ENCODE measurements around the gene FAM171A2.
"Not testable (repeated sequence)": the region's sequence is repeated elsewhere in the genome, so short reads cannot be mapped to it uniquely, and the experiment has no call there.

FAM171A2 gene

GRCh38 chr17:44338702-44339101, 25.0 kb downstream of the FAM171A2 start:
- Histone ChIP-seq H3K4me3 (ENCODE audit: insufficient read length, low read depth) (no peak overlapping the region), H3K9me3 (ENCODE audit: insufficient read depth, low read length) (no peaks in the 10 kb centered on the region), H3K36me3 (ENCODE audit: insufficient read depth, insufficient read length, low read length) (no peaks in the 10 kb centered on the region), H3K4me1 (ENCODE audit: insufficient read depth, insufficient read length) (peaks cover 4% of the 10 kb centered on the region), H3K27me3 (ENCODE audit: insufficient read depth, insufficient read length) (peaks cover 26% of the 10 kb centered on the region), H3K9ac (ENCODE audit: insufficient read length, low read depth) (no peak overlapping the region)
- no peak for DNase-seq (ENCODE audit: low read depth, low spot score)
- TF ChIP-seq YY1 (IDR thresholded peaks at IDR 0.05; ENCODE audit: insufficient read depth, insufficient read length) (no peak), SUZ12 (IDR thresholded peaks at IDR 0.05; ENCODE audit: extremely low read depth, insufficient read depth, insufficient read length) (no peak), ZNF274 (IDR thresholded peaks at IDR 0.05; ENCODE audit: low read depth, low read length) (no peak)

- Histone ChIP-seq H3K36me3 (ENCODE audit: insufficient read depth, insufficient read length, low read length) (no peaks in the 10 kb centered on the region), H3K4me3 (ENCODE audit: insufficient read length, low read depth) (no peak overlapping the region), H3K4me1 (ENCODE audit: insufficient read depth, insufficient read length) (peaks cover 4% of the 10 kb centered on the region), H3K27me3 (ENCODE audit: insufficient read depth, insufficient read length) (peaks cover 4% of the 10 kb centered on the region), H3K9ac (ENCODE audit: insufficient read length, low read depth) (no peak overlapping the region), H3K9me3 (ENCODE audit: insufficient read depth, low read length) (no peaks in the 10 kb centered on the region)
- TF ChIP-seq ZNF274 (IDR thresholded peaks at IDR 0.05; ENCODE audit: low read depth, low read length), result no peak
- no peak for TF ChIP-seq SUZ12 (IDR thresholded peaks at IDR 0.05; ENCODE audit: extremely low read depth, insufficient read depth, insufficient read length)
- DNase-seq (ENCODE audit: low read depth, low spot score), result no peak
Measured at GRCh38 chr17:44335968-44336367, 27.7 kb downstream of the FAM171A2 start.

GRCh38 chr17:44335564-44335963, 28.1 kb downstream of the FAM171A2 start:
- no peak for DNase-seq (ENCODE audit: low read depth, low spot score)
- Histone ChIP-seq H3K9me3 (ENCODE audit: insufficient read depth, low read length) (no peaks in the 10 kb centered on the region), H3K27me3 (ENCODE audit: insufficient read depth, insufficient read length) (peaks cover 2% of the 10 kb centered on the region), H3K4me3 (ENCODE audit: insufficient read length, low read depth) (no peak overlapping the region), H3K9ac (ENCODE audit: insufficient read length, low read depth) (no peak overlapping the region), H3K4me1 (ENCODE audit: insufficient read depth, insufficient read length) (peaks cover 4% of the 10 kb centered on the region), H3K36me3 (ENCODE audit: insufficient read depth, insufficient read length, low read length) (no peaks in the 10 kb centered on the region)
- no peak for TF ChIP-seq ZNF274 (IDR thresholded peaks at IDR 0.05; ENCODE audit: low read depth, low read length)
- no peak for TF ChIP-seq SUZ12 (IDR thresholded peaks at IDR 0.05; ENCODE audit: extremely low read depth, insufficient read depth, insufficient read length)
- TF ChIP-seq YY1 (IDR thresholded peaks at IDR 0.05; ENCODE audit: insufficient read depth, insufficient read length), result no peak

- TF ChIP-seq SUZ12 (IDR thresholded peaks at IDR 0.05; ENCODE audit: extremely low read depth, insufficient read depth, insufficient read length), result no peak
- TF ChIP-seq YY1 (IDR thresholded peaks at IDR 0.05; ENCODE audit: insufficient read depth, insufficient read length), result no peak
- no peak for TF ChIP-seq ZNF274 (IDR thresholded peaks at IDR 0.05; ENCODE audit: low read depth, low read length)
- H3K9ac ChIP-seq (ENCODE audit: insufficient read length, low read depth), result no peak overlapping the region
- no peaks in the 10 kb centered on the region for H3K27me3 ChIP-seq (ENCODE audit: insufficient read depth, insufficient read length)
- H3K4me3 ChIP-seq (ENCODE audit: insufficient read length, low read depth), result no peak overlapping the region
- H3K36me3 ChIP-seq (ENCODE audit: insufficient read depth, insufficient read length, low read length), result no peaks in the 10 kb centered on the region
- H3K9me3 ChIP-seq (ENCODE audit: insufficient read depth, low read length), result no peaks in the 10 kb centered on the region
- DNase-seq (ENCODE audit: low read depth, low spot score), result no peak
- H3K4me1 ChIP-seq (ENCODE audit: insufficient read depth, insufficient read length), result peaks cover 4% of the 10 kb centered on the region
Measured at GRCh38 chr17:44334727-44335126, 28.9 kb downstream of the FAM171A2 start.

GRCh38 chr17:44334315-44334714, 29.3 kb downstream of the FAM171A2 start:
- Histone ChIP-seq H3K36me3 (ENCODE audit: insufficient read depth, insufficient read length, low read length) (no peaks in the 10 kb centered on the region), H3K4me3 (ENCODE audit: insufficient read length, low read depth) (no peak overlapping the region), H3K9ac (ENCODE audit: insufficient read length, low read depth) (no peak overlapping the region), H3K27me3 (ENCODE audit: insufficient read depth, insufficient read length) (no peaks in the 10 kb centered on the region), H3K4me1 (ENCODE audit: insufficient read depth, insufficient read length) (peaks cover 4% of the 10 kb centered on the region), H3K9me3 (ENCODE audit: insufficient read depth, low read length) (no peaks in the 10 kb centered on the region)
- no peak for TF ChIP-seq ZNF274 (IDR thresholded peaks at IDR 0.05; ENCODE audit: low read depth, low read length)
- TF ChIP-seq SUZ12 (IDR thresholded peaks at IDR 0.05; ENCODE audit: extremely low read depth, insufficient read depth, insufficient read length), result no peak
- TF ChIP-seq YY1 (IDR thresholded peaks at IDR 0.05; ENCODE audit: insufficient read depth, insufficient read length), result no peak
- DNase-seq (ENCODE audit: low read depth, low spot score), result no peak

GRCh38 chr17:44333371-44333770, 30.3 kb downstream of the FAM171A2 start:
- no peak overlapping the region for H3K9ac ChIP-seq (ENCODE audit: insufficient read length, low read depth)
- no peak for DNase-seq (ENCODE audit: low read depth, low spot score)

GRCh38 chr17:44331249-44331760, 32.3 kb downstream of the FAM171A2 start:
- Histone ChIP-seq H3K9ac (ENCODE audit: insufficient read length, low read depth) (no peak overlapping the region), H3K9me3 (ENCODE audit: insufficient read depth, low read length) (no peaks in the 10 kb centered on the region), H3K27me3 (ENCODE audit: insufficient read depth, insufficient read length) (no peaks in the 10 kb centered on the region), H3K4me1 (ENCODE audit: insufficient read depth, insufficient read length) (peaks cover 10% of the 10 kb centered on the region), H3K36me3 (ENCODE audit: insufficient read depth, insufficient read length, low read length) (no peaks in the 10 kb centered on the region), H3K4me3 (ENCODE audit: insufficient read length, low read depth) (no peak overlapping the region)
- DNase-seq (ENCODE audit: low read depth, low spot score), result no peak
- TF ChIP-seq ZNF274 (IDR thresholded peaks at IDR 0.05; ENCODE audit: low read depth, low read length), result no peak
- no peak for TF ChIP-seq SUZ12 (IDR thresholded peaks at IDR 0.05; ENCODE audit: extremely low read depth, insufficient read depth, insufficient read length)
- no peak for TF ChIP-seq YY1 (IDR thresholded peaks at IDR 0.05; ENCODE audit: insufficient read depth, insufficient read length)

More at GRCh38 chr17:44333371-44333770, 30.3 kb downstream of the FAM171A2 start:
- TF ChIP-seq SUZ12 (IDR thresholded peaks at IDR 0.05; ENCODE audit: extremely low read depth, insufficient read depth, insufficient read length), result no peak
- no peak for TF ChIP-seq YY1 (IDR thresholded peaks at IDR 0.05; ENCODE audit: insufficient read depth, insufficient read length)
- TF ChIP-seq ZNF274 (IDR thresholded peaks at IDR 0.05; ENCODE audit: low read depth, low read length), result no peak
- H3K36me3 ChIP-seq (ENCODE audit: insufficient read depth, insufficient read length, low read length), result no peaks in the 10 kb centered on the region
- H3K4me3 ChIP-seq (ENCODE audit: insufficient read length, low read depth), result no peak overlapping the region
- H3K4me1 ChIP-seq (ENCODE audit: insufficient read depth, insufficient read length), result peaks cover 8% of the 10 kb centered on the region
- no peaks in the 10 kb centered on the region for H3K9me3 ChIP-seq (ENCODE audit: insufficient read depth, low read length)
- no peaks in the 10 kb centered on the region for H3K27me3 ChIP-seq (ENCODE audit: insufficient read depth, insufficient read length)

- H3K9me3 ChIP-seq (ENCODE audit: insufficient read depth, low read length); H3K4me1 ChIP-seq (ENCODE audit: insufficient read depth, insufficient read length); H3K36me3 ChIP-seq (ENCODE audit: insufficient read depth, insufficient read length, low read length); H3K9ac ChIP-seq (ENCODE audit: insufficient read length, low read depth); H3K4me3 ChIP-seq (ENCODE audit: insufficient read length, low read depth); H3K27me3 ChIP-seq (ENCODE audit: insufficient read depth, insufficient read length); DNase-seq (ENCODE audit: low read depth, low spot score): not testable (repeated sequence)
Measured at GRCh38 chr17:44330263-44330662, 33.4 kb downstream of the FAM171A2 start.

GRCh38 chr17:44329516-44329915, 34.1 kb downstream of the FAM171A2 start:
- not testable (repeated sequence) for H3K27me3 ChIP-seq (ENCODE audit: insufficient read depth, insufficient read length); H3K9ac ChIP-seq (ENCODE audit: insufficient read length, low read depth); DNase-seq (ENCODE audit: low read depth, low spot score); H3K4me3 ChIP-seq (ENCODE audit: insufficient read length, low read depth); H3K36me3 ChIP-seq (ENCODE audit: insufficient read depth, insufficient read length, low read length); H3K9me3 ChIP-seq (ENCODE audit: insufficient read depth, low read length); H3K4me1 ChIP-seq (ENCODE audit: insufficient read depth, insufficient read length)
